HG03045 (cell line): Measurements from ENCODE around the gene EYA4.

Experiments used
- ATAC-seq: cut with Tn5 transposase; IDR thresholded peaks from one replicate; pipeline ENCODE4 v1.9.1; 2021; ENCODE audit warnings: mild to moderate bottlenecking, moderate library complexity; ENCODE audit not compliant: unreplicated experiment

Gene EYA4

GRCh38 chr6:133277900-133278545, 36.9 kb downstream of the EYA4 start:
- no peak for ATAC-seq

GRCh38 chr6:133286765-133287164, 45.6 kb downstream of the EYA4 start:
- ATAC-seq, result no peak

GRCh38 chr6:133288662-133289061, 47.5 kb downstream of the EYA4 start:
- ATAC-seq, result no peak

- no peak for ATAC-seq
These were observed 48.7 kb downstream of the EYA4 start for GRCh38 chr6:133289733-133290306.

- no peak for ATAC-seq
These were observed 49.8 kb downstream of the EYA4 start for GRCh38 chr6:133290930-133291329.

GRCh38 chr6:133291671-133292070, 50.5 kb downstream of the EYA4 start:
- no peak for ATAC-seq

- ATAC-seq, result no peak
These were observed 56.5 kb downstream of the EYA4 start for GRCh38 chr6:133297657-133298056.

GRCh38 chr6:133298335-133298734, 57.2 kb downstream of the EYA4 start:
- ATAC-seq, result no peak

GRCh38 chr6:133298801-133299200, 57.6 kb downstream of the EYA4 start:
- ATAC-seq, result no peak

- no peak for ATAC-seq
These were observed 59.7 kb downstream of the EYA4 start for GRCh38 chr6:133300896-133301295.

- no peak for ATAC-seq
These were observed 60.7 kb downstream of the EYA4 start for GRCh38 chr6:133301835-133302234.

GRCh38 chr6:133306931-133307330, 65.8 kb downstream of the EYA4 start:
- no peak for ATAC-seq

GRCh38 chr6:133309579-133309978, 68.4 kb downstream of the EYA4 start:
- no peak for ATAC-seq

- no peak for ATAC-seq
These were observed 70.8 kb downstream of the EYA4 start for GRCh38 chr6:133312006-133312405.

- ATAC-seq, result no peak
These were observed 71.9 kb downstream of the EYA4 start for GRCh38 chr6:133313068-133313467.

GRCh38 chr6:133314947-133315346, 73.8 kb downstream of the EYA4 start:
- ATAC-seq, result no peak

GRCh38 chr6:133315811-133316210, 74.7 kb downstream of the EYA4 start:
- ATAC-seq, result no peak

- no peak for ATAC-seq
These were observed 76.5 kb downstream of the EYA4 start for GRCh38 chr6:133317704-133318103.

- no peak for ATAC-seq
These were observed 85.4 kb downstream of the EYA4 start for GRCh38 chr6:133326584-133326983.

GRCh38 chr6:133333852-133334251, 92.7 kb downstream of the EYA4 start:
- no peak for ATAC-seq

GRCh38 chr6:133337308-133337707, 96.2 kb downstream of the EYA4 start:
- no peak for ATAC-seq

GRCh38 chr6:133339543-133340384, 98.6 kb downstream of the EYA4 start:
- no peak for ATAC-seq
